DOHH2 (cell line): Measurements from ENCODE around the gene GUCA2B.

Experiments
- H3F3A ChIP-seq: fragments of 200-600 bp; sonication (generic), shearing (Covaris generic); 2 replicates; pipeline ENCODE4 v1.6.0; 2016; ENCODE audit warnings: antibody characterized with exemption, mild to moderate bottlenecking; ENCODE audit not compliant: control insufficient read depth, insufficient read depth
- H3K27ac ChIP-seq: fragments of 200-600 bp; sonication (generic); 2 replicates; pipeline ENCODE4 v1.5.1; 2014; ENCODE audit warnings: low read depth, mild to moderate bottlenecking, low read length, moderate library complexity
- H3K27me3 ChIP-seq: fragments of 200-600 bp; sonication (generic); 2 replicates; pipeline ENCODE4 v1.6.1; 2014; ENCODE audit warnings: mild to moderate bottlenecking, low read length, mixed read lengths; ENCODE audit not compliant: control insufficient read depth
- H3K36me3 ChIP-seq: fragments of 200-600 bp; sonication (generic); 2 replicates; pipeline ENCODE4 v1.6.1; 2014; ENCODE audit warnings: mild to moderate bottlenecking, low read length, moderate library complexity, mixed read lengths; ENCODE audit not compliant: control insufficient read depth
- H3K4me1 ChIP-seq: fragments of 200-600 bp; sonication (generic); 2 replicates; pipeline ENCODE4 v1.6.1; 2014; ENCODE audit warnings: mild to moderate bottlenecking, low read length, mixed read lengths; ENCODE audit not compliant: control insufficient read depth
- H3K4me2 ChIP-seq: fragments of 200-600 bp; sonication (generic); 2 replicates; pipeline ENCODE4 v1.6.0; 2014; ENCODE audit warnings: mild to moderate bottlenecking, low read length, moderate library complexity
- H3K4me3 ChIP-seq: fragments of 200-600 bp; sonication (generic); 2 replicates; pipeline ENCODE4 v1.5.1; 2014; ENCODE audit warnings: mild to moderate bottlenecking, low read length, mixed read lengths
- H3K79me2 ChIP-seq: fragments of 200-600 bp; sonication (generic); 2 replicates; pipeline ENCODE4 v1.6.1; 2014; ENCODE audit warnings: mild to moderate bottlenecking, low read length, mixed read lengths; ENCODE audit not compliant: control insufficient read depth
- H3K9me2 ChIP-seq: fragments of 200-600 bp; sonication (generic); replicated peaks from 2 replicates; pipeline ENCODE4 v1.6.1; 2014; ENCODE audit warnings: mild to moderate bottlenecking, low read length, mixed read lengths; ENCODE audit not compliant: control insufficient read depth
- H3K9me3 ChIP-seq: fragments of 200-600 bp; sonication (generic); 2 replicates; pipeline ENCODE4 v1.6.1; 2014; ENCODE audit warnings: antibody characterized with exemption, low read length, mixed read lengths; ENCODE audit not compliant: control insufficient read depth, insufficient read depth
- H4K20me1 ChIP-seq: fragments of 200-600 bp; sonication (generic); 2 replicates; pipeline ENCODE4 v1.6.0; 2014; ENCODE audit warnings: low read depth, mild to moderate bottlenecking, antibody characterized with exemption, low read length, moderate library complexity; ENCODE audit not compliant: control insufficient read depth, insufficient read depth
- EZH2phosphoT487 ChIP-seq: fragments of 200-600 bp; sonication (generic); IDR thresholded peaks from 2 replicates; pipeline ENCODE4 v1.6.1; 2017; ENCODE audit warnings: borderline replicate concordance, mild to moderate bottlenecking, antibody characterized with exemption, low read length, moderate library complexity, mixed read lengths
- TF ChIP-seq, protein P1 (sequence below): fragments of 200-600 bp; sonication (generic); IDR thresholded peaks from one replicate; pipeline ENCODE4 v1.5.1; 2014; ENCODE audit warnings: antibody characterized with exemption, mild to moderate bottlenecking, low read depth, low read length; ENCODE audit not compliant: poor library complexity, severe bottlenecking

Gene GUCA2B

DNA sequence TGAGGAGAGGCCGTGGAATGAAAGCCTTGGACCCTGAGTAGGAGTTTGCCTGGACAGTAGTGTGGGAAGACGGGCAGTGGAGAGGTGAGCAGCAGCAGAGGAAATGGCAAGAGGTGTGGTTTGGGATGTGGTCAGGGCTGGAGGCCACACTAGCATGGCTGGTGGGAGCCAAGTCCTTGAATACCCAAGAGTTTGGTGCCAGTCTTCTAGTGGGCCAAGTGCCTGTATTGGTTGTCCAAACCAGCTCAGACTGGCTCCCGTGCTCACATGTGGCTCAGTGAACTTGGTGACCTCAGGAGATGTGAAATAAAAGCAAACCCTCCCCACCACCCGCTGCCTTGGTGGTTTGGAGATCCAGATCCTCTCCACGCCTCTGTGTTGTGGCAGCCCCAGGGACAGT lies 9.0 kb downstream of the GUCA2B start:
- H3K36me3 ChIP-seq = no peaks in the 10 kb centered on the region
- TF ChIP-seq, protein P1, sequence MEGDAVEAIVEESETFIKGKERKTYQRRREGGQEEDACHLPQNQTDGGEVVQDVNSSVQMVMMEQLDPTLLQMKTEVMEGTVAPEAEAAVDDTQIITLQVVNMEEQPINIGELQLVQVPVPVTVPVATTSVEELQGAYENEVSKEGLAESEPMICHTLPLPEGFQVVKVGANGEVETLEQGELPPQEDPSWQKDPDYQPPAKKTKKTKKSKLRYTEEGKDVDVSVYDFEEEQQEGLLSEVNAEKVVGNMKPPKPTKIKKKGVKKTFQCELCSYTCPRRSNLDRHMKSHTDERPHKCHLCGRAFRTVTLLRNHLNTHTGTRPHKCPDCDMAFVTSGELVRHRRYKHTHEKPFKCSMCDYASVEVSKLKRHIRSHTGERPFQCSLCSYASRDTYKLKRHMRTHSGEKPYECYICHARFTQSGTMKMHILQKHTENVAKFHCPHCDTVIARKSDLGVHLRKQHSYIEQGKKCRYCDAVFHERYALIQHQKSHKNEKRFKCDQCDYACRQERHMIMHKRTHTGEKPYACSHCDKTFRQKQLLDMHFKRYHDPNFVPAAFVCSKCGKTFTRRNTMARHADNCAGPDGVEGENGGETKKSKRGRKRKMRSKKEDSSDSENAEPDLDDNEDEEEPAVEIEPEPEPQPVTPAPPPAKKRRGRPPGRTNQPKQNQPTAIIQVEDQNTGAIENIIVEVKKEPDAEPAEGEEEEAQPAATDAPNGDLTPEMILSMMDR = no peak
- no peak for TF ChIP-seq EZH2phosphoT487

DNA sequence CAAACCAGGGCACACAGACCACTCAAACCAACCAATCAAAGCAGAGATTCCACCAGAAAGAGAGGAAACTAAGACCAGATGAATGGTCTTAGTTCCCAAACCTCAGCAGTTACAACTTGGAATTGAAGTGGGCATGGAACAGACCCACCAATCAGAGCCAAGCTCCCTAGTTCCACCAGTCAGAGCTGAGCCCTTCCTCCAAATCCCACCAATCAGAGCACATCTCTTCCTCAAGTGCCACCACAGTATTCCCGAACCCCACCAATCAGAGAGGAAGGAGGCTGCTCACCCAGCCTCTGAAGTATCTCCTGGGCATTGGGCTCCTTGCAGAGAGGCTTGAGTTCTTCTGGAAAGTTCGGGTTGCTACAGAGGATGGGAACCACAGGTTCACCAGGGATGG lies 9.9 kb downstream of the GUCA2B start:
- H3K36me3 ChIP-seq = no peaks in the 10 kb centered on the region
- peaks cover 7% of the 10 kb centered on the region for H3K27me3 ChIP-seq
- peaks cover 8% of the 10 kb centered on the region for H3K9me3 ChIP-seq
- H3K27ac ChIP-seq = no peak overlapping the region
- no peaks in the 10 kb centered on the region for H3K4me1 ChIP-seq
- no peaks in the 10 kb centered on the region for H3K9me2 ChIP-seq
- H3K79me2 ChIP-seq = no peaks in the 10 kb centered on the region
- H3K4me3 ChIP-seq = no peak overlapping the region
- no peak overlapping the region for H3K4me2 ChIP-seq
- H3F3A ChIP-seq = no peaks in the 10 kb centered on the region
- TF ChIP-seq, protein P1 = no peak
- TF ChIP-seq EZH2phosphoT487 = no peak
- no peaks in the 10 kb centered on the region for H4K20me1 ChIP-seq

More for the DNA sequence above, 9.0 kb downstream of the GUCA2B start:
- Histone ChIP-seq H3K9me3 (peaks cover 8% of the 10 kb centered on the region), H3K4me3 (no peak overlapping the region), H3K27me3 (peaks cover 7% of the 10 kb centered on the region), H3K4me1 (no peaks in the 10 kb centered on the region), H3K4me2 (no peak overlapping the region), H3K79me2 (no peaks in the 10 kb centered on the region), H3K27ac (no peak overlapping the region), H3K9me2 (no peaks in the 10 kb centered on the region), H4K20me1 (no peaks in the 10 kb centered on the region), H3F3A (no peaks in the 10 kb centered on the region)

DNA sequence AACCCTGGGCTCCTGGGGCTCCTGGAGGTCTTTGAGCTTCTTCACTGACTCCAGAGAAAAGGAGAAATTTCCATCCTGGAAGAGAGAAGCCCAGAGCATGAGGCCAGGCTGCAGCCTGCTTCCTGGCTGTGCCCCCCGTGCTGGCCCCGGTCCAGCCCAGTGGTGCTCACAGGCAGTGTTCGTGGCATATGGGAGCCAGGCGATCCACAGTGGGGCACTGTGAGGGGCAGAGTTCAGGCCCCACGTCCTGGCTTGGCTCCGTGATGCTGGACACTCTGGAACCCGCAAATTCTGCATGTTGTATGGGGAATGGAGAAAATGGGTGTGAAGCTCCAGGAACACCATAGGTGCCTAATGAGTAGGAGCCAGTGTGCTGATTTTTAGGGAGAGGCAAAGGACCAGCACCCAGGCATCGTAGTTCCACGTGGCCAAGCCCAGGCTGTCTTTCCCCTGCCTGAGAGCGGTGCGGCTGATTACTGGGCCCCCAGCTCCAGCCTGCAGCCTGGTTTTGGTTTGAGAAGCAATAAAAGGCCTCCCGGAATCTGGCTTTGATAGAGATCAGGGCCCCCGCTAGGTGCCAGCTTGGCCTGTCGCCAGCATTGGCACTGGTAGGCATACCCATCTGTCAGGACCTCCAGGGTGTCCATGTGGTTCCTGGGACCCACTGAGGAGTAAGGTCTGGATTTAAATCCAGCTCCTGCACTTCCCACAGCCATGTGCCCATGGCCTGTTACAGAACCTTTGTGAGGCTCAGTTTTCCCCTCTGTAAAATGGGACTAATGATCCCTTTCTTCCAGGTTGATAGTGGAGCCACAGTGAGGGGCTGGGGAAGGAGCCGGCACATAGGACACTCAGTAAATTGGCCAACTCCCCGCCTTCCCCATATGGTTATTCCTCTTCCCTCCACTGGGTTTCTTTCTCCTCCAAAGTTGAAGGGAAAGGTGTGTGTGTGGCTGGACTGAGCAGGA lies 10.6 kb downstream of the GUCA2B start:
- Histone ChIP-seq H3K4me3 (no peak overlapping the region), H4K20me1 (no peaks in the 10 kb centered on the region), H3K27ac (no peak overlapping the region), H3K9me2 (no peaks in the 10 kb centered on the region), H3K36me3 (no peaks in the 10 kb centered on the region), H3K9me3 (peaks cover 8% of the 10 kb centered on the region), H3K27me3 (peaks cover 7% of the 10 kb centered on the region), H3K4me1 (no peaks in the 10 kb centered on the region), H3K79me2 (no peaks in the 10 kb centered on the region), H3F3A (no peaks in the 10 kb centered on the region), H3K4me2 (no peak overlapping the region)
- TF ChIP-seq, protein P1 = no peak
- no peak for TF ChIP-seq EZH2phosphoT487
